Inflammatory macrophage treated with lipopolysaccharide for 4 hours (primary cell): Measurements from ENCODE around the gene DNAH1.

Experiments used
- DNase-seq: peaks from one replicate; pipeline ENCODE4 v3.0.0-alpha.2; 2020

DNAH1 gene

DNA sequence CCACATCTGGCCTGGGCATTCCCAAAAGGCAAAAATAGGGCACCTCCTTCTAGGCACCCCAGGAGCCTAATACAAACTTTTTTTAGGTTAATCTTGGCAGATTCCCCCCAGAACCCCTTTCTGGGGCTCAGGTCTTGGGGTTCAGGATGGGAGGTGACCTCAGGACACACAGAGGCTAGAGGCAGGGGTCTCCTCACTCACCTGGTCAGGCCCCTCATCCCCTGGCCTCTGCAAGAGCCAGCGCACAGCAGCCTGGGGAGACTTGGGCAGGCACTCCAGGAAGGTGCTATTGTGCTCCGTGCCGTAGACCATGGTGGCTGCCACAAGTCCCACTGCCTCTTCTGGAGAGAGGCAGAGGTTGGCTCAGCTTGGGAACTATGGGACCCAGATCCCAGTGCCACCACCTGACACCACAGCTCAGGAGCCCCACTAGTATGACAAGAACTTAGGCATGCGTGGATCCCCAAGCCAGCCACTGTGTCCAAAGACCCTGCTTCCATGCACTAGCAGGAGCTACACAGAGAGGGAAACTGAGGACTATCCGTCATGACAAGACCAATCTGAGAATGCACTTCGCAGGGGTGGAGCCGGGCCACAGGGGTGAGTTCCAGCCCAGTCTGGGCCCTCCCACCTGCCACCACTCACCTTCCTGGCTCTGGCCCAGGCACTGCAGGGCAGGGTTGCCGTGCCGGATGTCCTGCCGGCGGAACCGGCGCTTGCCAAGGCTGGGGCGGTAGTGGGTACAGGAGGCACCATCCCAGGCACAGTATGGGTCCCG lies 121.4 kb downstream of the DNAH1 start:
- no peak for DNase-seq

DNA sequence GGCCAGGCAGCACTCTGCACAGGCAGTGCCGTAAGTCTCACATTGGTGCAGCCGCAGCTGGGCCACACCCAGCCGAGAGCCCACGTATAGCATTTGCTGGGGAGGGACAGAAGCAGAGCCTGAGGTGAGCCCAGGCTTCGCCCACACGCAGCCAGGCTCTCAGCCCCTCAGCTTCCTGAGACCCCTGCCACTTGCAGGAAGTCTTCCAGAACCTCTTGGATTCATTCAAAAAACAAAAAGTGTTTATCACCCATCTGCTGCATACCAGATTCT lies 121.9 kb downstream of the DNAH1 start:
- DNase-seq = no peak

DNA sequence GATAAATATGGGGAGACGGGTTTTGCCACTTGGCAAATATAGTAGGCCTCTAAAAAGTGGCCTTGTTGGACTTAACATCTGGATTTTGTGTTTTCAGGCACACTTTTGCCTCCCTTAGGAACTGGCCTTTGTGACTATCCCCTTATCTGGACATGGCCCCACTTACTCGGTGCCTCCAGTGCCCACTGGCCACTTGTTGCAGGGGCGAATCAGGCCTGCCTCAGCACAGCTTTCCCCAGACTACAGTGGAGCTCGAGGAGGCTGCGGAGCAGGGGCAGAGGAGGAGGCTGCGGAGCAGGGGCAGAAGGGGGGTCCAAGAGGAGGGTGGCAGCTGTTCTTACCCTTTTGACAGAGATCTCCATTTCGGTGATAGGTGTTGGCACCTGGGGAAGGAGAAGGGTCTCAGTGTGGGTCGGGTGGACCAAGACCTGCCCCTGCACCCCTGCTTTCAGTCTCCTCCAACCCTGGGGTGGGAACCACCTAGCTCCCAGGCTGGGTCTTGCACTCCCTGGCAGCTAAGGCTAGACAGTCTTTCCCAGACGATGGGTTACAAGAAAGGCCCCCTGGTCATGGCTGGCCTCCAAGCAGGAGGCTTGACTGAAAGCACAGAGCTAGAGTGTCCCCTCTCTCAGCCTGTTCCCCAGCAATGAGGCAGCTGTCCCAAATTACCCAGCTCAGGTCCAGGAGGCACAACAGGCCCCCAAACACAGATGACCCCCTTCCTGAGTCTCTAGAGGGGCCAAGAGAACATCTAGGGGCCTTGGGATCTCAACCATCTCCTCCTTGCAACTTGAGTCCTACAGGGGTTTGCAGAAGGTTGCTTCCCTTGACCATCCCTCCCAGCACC lies 122.7 kb downstream of the DNAH1 start:
- no peak for DNase-seq

DNA sequence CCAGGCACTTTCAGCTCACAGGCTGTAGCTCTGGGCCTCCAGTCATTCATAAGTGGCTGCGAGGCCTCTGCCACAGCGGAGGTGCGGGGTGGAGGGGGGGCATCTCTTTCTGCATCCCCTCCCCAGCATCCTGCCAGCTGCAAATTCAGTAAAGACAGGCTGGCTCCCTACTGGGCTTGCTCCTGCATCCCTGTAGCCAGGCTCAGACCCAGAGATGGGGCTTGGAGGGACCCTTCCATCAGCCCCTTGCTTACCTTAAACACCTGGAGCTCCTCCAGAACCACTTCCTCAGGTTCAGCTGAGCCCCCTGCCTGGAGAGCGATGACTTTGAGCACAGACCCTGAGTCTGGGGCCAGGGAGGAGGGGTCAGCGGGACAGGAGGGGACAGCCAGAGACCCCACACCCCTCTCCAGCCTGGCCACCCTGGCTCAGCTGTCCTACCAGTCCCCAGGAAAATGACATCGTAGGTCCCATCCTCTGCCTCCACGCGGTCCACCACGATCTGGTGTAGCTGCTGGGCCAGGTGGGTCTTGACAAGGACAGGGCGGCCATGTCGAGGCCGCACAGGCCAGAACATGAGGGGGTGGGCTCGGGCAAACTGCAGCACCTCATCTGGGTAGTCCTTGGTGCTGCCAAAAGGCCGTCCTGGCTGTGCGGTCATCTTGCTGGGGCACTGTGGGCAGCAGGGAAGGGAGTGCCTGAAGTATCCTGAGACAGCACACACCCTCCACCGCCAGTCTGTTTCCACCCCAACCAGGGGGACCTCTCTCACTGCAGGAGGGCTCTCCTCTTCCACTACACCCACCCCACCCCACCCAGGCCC lies 123.5 kb downstream of the DNAH1 start:
- DNase-seq = no peak

DNA sequence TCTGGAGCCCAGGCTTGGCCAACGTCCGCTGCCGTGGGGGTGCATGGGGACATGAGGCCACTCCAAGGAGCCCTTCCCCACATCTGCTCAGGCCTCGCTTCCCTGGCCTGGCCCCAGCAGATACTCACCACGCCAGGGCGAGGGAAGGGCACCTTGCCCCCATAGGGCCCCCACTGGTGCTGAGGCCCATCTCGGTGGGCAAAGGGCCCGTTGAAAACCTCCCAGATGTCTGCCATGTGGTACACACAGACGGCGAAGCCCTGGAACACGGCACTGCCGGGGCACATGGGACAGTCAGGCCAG lies 124.1 kb downstream of the DNAH1 start:
- no peak for DNase-seq

DNA sequence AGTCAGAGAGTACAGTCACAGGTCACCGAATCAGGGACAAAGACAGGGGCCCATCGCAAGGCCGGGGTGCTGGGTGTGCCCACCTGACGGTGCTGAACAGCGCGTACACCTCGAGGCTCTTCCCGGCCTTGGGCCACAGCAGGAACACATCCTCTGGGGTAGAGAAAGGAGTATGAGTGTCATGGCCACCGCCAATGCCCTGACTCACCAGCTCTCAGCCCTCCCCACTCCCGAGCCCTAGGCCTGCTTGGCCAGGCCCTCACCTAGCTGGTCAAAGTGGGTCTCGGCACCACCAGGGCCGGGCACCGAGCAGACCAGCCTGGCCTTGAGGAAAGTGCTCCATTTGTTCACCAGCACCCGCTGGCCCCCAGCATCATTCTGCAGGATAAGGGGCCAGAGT lies 124.6 kb downstream of the DNAH1 start:
- no peak for DNase-seq

DNA sequence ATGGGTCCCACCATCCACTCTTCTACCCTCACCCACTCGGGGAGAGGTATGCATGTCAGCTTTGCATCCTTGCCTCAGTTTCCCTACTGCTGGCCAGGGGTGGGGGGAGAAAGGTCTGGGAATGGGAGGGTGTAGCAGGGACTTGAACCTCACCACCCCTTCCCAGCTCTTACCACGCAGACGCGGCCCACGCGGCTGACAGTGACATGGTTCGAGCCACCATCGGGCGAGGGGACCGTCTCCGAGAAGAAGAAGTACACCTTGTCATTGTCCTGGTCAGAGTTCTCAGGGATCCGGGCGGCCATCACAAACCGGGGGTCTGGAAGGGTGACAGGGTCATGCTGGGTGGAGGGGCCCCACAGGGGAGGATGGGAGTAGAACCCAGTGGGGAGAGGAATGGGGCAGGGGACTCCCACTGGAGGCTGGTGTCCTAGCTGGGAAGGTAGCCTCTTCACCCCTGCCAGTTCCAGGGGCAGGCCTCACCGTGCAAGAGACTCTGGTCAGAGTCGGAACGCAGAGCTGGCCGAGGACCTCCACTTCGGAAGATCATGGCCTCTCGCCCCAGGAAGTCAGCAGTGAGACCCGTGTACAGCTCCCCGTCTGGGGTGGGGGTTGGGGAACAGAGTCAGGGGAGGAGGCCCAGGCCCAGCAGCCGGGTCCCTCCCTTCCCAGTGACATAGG lies 125.1 kb downstream of the DNAH1 start:
- no peak for DNase-seq

DNA sequence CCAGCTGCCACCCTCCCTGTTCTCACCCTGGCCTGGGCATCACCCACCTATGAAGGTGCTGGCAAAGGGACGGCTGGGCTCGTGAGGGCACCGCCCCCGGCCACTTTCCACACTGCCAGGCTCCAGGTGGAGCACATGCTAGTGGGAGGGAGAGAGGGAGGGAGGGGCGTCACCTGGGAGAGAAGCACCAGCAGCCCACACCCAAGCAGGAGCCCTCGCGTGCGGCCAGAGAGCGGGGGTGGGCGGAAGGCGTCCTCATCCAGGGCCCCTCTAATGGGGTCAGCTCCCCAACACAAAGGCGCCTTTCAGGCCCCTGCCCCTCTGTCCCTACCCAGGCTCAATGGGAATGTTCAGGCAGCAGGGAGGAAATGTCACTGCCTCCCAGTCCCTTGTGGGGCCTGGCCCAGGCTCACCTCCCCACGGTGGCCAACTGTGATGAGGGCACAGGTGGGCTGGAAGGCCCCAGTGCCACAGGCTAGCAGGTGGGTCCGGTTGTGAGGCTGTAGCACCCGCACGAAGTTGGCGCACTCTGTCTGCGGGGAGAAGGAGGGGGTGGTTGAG lies 125.7 kb downstream of the DNAH1 start:
- no peak for DNase-seq

DNA sequence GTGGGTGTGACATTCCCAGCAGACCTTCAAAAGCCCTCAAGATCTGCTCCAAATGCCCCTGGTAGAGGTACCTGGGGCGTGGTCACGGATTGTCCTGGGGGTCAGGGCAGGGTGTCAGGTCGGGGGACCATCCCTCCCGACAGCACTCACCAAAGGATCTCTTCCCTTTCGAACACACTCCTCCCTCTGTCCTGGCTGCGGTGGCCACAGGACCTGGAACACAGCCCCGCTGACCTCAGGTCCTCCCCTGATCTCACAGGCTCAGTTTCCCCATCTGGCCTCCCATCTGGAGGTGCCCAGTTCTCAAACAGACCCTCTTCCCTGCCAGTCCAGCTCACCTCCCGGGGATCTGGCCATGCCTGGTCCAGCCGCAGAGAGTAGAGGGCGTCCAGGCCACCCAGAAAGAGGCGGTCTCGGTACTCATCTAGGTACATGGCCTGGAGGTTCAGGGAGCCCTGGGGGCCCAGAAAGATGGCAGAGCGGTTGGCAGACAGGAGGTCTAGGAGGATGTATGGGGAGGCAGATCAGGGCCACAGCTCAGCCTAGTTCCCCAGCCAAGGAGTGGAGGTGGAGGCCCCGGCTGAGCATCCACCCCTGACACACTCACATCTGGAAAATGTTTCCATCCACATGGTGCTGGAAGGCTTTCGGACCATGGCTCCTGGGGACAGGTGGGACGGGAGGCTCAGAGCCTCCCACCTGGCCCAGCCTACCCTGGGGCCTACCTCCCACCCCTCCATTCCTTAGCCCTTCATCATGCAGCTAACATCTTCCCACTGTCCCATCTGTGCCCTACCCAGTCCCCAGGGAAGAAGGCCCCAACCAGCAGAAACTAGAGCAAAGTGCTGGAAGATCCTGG lies 126.5 kb downstream of the DNAH1 start:
- no peak for DNase-seq

DNA sequence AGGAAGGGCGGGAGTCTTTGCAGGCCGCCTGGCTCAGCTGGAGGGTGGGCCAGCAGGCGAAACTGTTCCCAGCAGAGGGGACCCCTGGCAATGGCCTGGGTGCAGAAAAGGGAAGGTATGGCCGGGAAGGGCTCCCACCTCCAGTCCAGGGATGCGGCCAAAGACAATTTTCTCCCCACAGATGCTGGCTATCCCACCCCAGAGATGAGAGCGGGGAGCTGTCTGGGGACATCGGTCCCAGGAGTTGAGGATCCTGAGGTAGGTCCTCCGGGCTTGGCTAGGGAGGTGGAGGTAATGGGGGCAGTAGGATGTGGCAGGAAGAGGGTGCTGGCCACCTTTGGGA lies 127.1 kb downstream of the DNAH1 start:
- DNase-seq = no peak

DNA sequence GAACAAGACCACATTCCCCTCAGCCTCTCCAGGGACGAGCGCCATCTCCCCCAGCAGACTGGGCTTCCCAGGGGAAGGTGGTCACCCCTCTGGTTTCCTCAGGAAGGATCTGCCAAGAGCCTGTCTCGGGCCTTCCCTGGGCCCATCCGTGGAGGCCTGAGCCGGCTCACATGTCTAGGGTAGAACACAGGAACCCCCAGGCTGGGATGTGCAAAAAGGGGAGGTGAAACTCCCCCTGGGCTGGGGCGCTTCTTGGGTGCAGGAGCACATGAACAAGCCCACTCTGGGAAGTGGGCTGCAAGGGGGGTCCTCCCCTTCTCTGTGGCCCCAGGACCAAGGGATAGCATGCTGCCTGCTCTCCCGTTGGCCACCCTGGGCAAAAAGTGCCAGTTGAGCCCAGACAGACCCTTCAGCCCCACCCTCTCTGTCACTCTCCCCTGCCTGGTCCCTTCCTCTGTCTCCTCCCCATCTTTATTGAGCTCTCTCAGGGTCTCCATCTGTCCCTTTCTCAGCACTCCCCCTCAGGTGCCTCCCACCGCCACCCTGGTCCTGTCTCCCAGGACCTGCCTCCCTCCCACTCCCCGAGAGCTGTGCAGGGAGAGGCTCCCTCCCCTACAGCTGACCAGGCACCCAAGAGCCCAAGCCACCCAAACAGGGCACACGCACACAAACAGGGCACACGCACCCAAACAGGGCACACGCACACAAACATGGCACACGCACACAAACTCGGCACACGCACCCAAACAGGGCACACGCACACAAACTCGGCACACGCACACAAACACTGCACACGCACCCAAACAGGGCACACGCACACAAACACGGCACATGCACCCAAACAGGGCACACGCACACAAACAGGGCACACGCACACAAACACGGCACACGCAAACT lies 127.9 kb downstream of the DNAH1 start:
- no peak for DNase-seq

DNA sequence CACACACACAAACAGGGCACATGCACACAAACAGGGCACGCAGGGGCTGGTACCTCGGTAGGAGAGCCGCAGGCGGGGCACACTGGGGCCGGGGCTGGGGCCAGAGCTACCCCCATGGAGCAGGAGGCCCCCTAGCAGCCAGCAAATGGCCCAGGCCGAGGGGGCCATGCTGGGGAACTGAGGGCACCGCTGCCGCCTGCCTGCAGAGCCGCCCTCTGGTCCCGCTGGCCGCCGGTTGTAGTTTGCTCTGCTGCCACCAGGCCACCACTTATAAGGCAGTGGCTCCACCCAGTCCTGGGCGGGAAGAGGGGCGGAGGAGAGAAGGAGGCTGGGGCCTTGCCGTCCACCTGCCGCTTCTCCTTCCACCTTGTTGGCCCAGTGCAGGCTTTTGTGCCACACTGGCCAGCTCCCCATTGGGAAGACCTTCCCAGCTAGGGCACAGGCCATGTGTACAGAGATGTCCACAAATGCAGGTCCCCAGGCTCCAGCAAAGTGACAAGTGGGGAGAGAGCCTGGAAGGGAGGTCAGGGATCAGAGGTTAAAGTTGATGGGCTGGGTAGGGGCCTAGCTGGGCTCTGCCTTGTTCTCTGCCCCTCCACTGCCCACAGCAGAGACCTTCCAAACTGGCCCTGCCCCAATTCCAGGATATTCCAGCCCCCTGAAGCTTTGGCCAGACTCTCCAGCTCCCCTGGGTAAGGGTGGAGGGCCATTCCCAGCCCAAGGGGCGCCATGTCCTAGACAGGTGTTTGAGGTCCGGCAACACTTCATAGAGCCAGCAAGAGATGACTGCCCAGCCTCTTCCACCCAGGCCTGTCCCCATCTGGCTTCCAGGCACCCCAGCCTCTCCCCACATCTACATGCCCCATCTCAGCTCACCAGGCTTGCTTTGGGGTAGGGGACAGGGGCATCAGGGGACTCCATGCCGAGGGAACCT lies 129.0 kb downstream of the DNAH1 start, which contains the start of gene SEMA3G:
Gene SEMA3G, minus strand, starts transcription at position 244 of the 934 bp plus-strand sequence. Its CDS starts 76 bp downstream, at position 168.
- peak; percentile 77 for DNase-seq

DNA sequence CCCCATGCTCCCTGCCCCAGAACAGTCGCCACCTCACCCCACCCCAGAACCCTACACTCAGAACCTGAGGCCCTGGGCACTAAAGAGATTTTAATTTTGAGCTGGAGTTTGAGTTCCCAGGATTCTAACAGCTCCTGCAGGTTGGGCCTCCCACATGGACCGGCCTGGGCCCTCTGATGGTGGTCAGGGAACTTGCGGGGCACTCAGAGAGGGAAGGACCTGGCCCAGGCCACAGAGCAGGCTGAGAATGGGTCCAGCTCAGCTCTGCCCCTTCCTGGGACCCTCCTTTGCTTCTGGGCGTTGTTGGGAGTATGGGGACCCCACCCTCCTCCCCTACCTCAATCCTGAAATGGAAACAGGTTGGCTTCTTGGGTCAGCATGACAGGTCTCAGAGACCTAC lies 129.9 kb downstream of the DNAH1 start:
- no peak for DNase-seq

DNA sequence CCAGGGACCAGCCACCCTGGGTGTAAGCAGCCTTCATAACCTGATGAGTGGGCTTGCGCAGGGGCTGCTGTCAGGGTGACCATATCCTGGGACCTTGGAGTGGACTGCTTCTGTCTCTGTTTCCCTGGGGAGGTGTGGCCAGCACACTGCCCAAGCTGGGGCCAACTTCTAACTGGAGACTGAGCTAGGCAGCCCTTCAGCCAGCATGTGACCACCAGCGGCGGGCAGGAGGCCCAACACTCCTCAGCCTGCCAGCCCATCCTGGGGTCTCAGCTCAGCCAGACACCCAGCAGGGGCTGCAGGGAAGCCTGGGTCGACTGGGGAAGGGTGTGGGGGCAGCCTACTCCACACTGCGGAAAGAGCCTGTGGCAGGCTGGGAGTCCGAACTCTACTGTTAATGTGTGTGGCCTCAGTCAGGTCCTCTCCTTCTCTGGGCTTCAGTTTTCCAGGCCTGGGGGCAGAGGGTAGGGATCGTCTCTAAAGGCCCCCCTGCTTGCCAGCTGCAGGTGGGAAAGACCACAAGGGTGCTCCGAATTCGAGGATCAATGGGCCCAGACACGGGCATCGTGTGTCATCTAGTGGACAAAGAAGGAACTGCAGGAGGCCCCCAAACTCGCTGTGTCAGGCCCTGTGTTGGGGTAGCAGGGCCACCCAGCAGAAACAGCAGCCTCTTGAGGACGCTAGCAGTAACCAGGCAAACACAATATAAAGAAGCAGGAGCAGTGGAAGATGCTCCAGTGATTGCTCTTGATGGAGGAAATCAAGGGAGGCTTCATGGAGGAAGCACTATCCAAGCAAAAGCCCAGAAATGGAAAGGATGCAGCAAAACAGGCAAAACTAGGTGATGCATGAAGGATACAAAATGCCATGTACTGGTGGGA lies 130.8 kb downstream of the DNAH1 start:
- peak; percentile 43 for DNase-seq

DNA sequence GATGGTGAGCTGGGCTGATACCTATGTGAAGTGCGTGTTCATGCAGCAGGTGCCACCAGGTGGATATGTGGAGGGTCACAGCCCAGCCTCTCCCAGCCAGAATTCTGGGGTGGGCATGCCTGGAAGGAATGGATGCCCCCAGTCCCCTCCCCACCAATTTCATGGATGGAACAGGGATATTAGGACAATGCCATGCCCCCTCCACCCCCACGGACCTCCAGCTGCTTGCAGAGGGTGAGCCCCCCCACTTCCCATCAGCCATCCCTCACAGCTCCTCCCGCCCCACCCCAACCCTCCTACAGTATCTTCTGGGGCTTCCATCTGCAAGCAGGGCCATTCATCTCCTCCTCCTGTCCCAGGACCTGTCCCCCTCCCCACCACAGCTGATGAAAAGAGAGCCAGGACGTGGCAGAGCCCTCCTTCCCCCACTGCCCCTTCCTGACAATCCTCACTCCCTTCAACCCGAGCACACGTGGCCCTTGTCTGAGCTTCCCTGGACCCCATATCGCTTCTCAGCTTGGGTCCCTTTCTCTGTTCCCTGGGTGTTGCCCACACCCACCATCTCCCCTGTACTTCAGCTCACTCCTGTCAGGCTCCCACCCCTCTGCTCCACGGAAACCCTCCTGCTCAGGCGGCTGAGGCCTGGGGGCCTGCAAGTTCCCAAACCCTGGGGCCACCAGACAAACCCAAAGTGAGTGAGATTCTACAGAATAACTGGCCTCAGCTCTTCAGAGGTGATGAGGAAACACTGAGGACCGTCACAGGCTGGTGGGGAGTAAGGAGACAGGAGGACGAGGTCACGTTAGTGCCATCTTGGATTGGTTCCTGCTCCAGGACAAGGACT lies 131.6 kb downstream of the DNAH1 start:
- no peak for DNase-seq
